GM18868 (cell line): ENCODE measurements around the gene BAG5.

ENCODE experiments used
- ATAC-seq: cut with Tn5 transposase; IDR thresholded peaks from one replicate; pipeline ENCODE4 v1.9.1; 2021; ENCODE audit warnings: mild to moderate bottlenecking, moderate library complexity; ENCODE audit not compliant: unreplicated experiment

The BAG5 gene

DNA sequence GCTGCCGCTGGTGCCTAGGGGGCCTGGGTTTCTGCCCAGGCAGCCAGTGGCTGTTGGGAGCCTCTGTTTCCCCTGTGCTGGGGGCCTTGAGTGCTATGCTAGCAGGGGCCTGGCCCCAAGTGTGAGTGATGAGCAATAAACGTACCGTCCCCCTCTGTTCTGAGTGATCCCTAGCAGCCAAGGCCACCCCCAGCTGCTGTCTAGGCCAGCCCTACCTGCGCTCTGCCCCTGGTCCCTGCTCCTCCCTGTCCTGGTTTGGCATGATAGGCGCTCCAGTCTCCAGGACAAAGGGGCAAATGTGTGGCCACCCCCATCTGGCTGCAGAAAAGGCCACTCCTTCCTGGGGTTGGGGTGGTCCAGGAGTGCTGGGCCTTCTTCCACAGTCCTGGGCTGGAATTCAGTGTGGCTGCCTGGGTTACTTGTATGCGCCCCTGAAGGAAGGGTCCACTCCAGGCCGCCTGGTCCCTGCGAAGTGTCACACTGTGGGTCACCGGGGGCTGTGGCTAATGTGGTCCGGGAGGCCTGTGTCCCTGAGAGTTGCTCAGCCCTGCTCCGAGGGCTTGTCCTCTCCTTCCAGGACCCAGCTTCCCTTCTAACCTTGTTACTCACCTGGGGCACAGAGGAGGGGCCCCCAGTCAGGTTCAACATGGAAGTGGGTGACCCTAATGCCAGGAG is 26.4 kb downstream of the BAG5 start:
- ATAC-seq, result no peak

- ATAC-seq, result no peak
Measured at GRCh38 chr14:103535081-103535890, 27.2 kb downstream of the BAG5 start.

- ATAC-seq, result no peak
Measured at GRCh38 chr14:103534576-103535061, 27.8 kb downstream of the BAG5 start.

- ATAC-seq, result no peak
Measured at GRCh38 chr14:103533999-103534575, 28.4 kb downstream of the BAG5 start.

DNA sequence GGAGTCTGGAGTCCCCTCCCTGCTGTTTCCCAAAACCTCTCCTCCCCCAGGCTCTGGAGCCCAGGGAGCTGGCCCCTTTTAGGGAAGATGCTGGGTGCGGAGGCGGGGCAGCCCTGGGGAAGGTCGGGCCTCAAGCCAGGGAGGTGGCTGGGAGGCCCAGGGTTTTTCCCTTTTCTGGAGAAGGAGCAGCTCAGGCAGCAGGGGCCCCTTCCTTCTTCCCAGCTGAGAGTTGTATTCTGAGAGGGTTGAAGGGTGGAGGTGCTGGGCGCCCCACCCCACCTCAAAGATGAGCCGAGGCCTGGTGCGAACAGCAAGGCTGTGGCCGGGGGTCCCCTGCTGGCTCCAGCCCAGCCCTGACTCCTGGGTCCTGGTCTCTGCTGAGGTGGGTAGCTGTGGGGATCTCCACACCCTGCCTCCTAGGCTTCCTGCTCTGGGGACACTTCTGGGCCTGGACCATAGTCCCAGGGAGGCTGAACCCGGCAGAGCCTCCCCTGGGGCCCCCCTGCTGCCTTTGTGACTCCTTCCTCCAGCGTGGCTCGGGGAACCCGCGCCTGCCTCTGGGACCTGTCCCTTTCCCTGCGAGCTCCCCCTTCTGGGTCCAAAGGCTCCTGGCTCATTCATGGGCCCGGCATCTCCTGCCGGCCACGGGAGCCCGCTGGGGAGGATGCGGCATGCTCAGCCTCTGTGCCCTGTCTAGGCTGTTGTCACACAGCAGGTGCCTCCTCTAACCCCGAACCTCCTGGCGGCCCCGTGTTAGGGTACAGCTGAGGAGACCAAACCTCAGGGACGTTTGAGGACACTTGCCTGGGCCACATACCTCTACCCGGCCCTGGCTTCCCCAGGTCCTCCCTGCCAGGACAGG is 29.1 kb downstream of the BAG5 start:
- ATAC-seq, result no peak

DNA sequence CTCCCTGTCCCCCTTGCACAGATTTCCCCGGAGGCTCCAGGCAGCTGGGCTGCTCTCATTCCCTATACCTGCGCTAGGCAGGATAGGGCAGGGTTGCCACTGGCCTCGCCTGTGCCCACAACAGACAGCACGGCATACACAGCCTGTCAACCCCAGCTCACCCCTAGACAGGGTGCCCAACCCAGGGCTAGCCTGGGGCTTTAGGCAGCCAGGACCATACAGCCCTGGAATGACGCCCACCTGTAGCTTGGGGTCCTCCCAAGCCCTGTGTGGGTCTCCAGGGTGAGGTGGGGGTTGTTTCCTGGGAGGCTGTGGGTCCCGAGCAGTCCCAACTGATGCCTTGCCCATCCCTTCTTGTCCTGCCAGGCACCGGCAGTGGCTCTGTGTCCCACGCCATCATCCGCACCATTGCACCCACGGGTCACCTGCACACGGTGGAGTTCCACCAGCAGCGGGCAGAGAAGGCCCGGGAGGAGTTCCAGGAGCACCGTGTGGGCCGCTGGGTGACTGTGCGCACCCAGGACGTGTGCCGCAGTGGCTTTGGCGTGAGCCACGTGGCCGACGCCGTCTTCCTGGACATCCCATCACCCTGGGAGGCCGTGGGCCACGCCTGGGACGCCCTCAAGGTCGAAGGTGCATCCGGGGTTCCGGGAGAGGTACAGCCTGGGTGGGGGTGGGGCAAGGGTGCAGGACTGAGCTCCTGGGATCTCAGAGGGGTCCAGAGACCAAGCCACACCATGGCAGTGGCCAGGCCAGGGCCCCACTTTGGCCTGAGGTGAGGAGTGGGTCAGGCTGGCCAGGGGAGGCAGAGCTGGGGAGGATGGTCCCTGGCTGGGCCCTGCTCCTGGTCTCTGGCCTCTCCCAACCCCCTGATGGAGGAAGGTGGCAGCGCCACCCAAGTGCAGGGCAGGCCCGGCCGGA is 30.0 kb downstream of the BAG5 start:
- ATAC-seq, result no peak

DNA sequence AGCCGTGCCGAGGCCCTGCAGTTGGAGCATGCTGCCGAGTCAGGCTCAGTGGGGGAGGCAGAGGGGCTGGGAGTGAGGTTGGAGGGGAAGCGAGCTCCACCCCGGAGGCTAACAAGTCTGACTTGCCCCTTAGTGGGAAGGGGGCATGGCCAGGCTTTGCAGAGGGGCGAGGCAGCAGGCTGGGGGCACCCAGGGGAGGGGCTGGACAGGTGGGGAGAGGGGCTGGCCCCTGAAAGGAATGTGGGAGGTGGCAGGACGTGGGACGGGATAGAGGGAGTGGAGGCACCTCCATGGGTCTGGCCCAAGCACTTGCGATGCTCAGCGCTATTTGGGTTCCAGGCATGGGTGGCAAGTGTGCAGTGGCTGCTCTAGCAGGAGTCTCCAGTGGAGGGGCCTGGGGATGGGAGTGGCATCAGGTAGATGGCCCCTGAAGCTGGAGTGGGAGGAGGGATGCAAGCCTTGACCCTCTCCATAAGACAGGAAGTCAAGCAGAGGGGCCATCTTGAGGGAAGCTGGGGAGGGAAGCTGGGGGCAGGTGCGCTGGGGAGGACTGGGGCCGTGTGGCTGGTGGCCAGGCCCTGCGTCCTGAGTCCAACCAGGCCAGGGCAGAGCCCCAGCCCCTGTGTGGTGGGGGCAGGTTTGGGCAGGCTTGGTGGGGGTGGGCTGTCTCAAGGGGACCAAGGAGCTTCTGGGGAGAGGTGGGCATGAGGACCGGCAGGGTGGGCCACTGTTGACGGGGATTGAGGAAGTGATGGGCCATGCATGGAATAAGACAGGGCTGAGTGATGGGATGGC is 30.8 kb downstream of the BAG5 start:
- ATAC-seq, result no peak

GRCh38 chr14:103530831-103531230 is 31.6 kb downstream of the BAG5 start:
- no peak for ATAC-seq

GRCh38 chr14:103530390-103530789 is 32.1 kb downstream of the BAG5 start:
- no peak for ATAC-seq

GRCh38 chr14:103529383-103530365 is 32.8 kb downstream of the BAG5 start:
- ATAC-seq, result no peak

DNA sequence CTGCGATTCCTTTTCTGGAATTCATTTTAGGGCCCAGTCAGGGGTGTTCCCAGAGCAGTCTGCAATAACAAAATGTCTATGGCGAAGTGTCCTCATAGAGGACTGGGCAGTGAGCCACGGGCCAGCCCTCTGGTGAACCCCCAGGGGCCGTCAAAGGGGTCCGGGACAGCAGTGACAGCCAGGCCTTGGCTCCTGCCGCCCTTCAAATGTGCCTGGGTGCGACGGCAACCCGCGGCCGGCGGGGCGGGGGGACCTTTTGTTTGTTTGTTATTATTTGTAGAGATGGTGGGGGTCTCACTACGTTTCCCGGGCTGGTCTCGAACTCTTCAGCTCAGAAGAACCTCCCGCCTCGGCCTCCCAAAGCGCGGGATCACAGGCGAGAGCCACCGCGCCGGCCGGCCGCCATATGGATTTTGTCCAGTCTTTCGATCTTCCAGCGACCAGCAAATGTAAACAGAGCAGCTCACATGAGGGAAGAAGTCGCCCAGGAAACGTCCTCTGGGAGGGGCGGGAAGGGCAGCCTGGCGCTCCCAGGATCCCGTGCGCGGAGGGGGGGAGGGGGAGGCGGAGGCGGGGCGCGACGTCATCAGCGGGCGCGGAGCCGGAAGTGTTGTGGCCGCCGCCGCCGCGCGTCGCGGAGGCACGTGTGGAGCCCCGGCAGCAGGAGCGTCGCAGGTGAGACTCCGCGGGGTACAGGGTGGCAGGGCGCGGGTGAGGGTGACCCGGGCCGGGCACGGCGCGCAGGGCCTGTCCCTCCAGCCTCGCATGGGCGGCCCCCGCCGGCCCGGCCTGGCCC is 33.7 kb downstream of the BAG5 start, which contains the start of gene TRMT61A:
Gene TRMT61A, plus strand, starts transcription at position 610 of the 796 bp plus-strand sequence. CDS start 783 bp downstream, outside the sequence.
- ATAC-seq, result no peak

- ATAC-seq, result no peak
Measured at GRCh38 chr14:103528146-103528586, 34.3 kb downstream of the BAG5 start.

- ATAC-seq, result peak; percentile 78
Measured at GRCh38 chr14:103527408-103528145, 34.9 kb downstream of the BAG5 start.

- ATAC-seq, result no peak
Measured at GRCh38 chr14:103526914-103527248, 35.6 kb downstream of the BAG5 start.

- ATAC-seq, result no peak
Measured at GRCh38 chr14:103526247-103526913, 36.1 kb downstream of the BAG5 start.
